CD14-positive monocyte (primary cell): ENCODE measurements around the gene KRTAP5-10. TPM values are rescaled to one million over a fixed set of nuclear protein-coding genes. Genes with fewer than 3 reads are reported as not detected.
"Not testable (repeated sequence)": the region's sequence is repeated elsewhere in the genome, so short reads cannot be mapped to it uniquely, and the experiment has no call there.

ENCODE experiments used
- DNase-seq, 3 donors: peaks; one replicate each; pipeline ENCODE4 v3.0.0-alpha.2; 2011 to 2022
- H2AFZ ChIP-seq: 2 replicates; pipeline ENCODE4 v1.6.0; 2012; ENCODE audit warnings: mild to moderate bottlenecking, low read depth, low read length, inconsistent platforms; ENCODE audit not compliant: insufficient read depth, poor library complexity, severe bottlenecking
- H3K27ac ChIP-seq, 2 donors: 1 replicate in 1 of 2; 2 replicates in 1 of 2; pipeline ENCODE4 v1.5.1; 2012 to 2013; ENCODE audit warnings: low read length in 2 of 2, control low read depth in 1 of 2, inconsistent platforms in 1 of 2, low read depth in 1 of 2, mild to moderate bottlenecking in 1 of 2
- H3K27me3 ChIP-seq, 2 donors: one replicate each; pipeline versions ENCODE4 v1.6.0 to v1.6.1; 2011 to 2013; ENCODE audit warnings: low read length in 2 of 2; ENCODE audit not compliant: control insufficient read depth in 2 of 2, insufficient read depth in 2 of 2
- H3K36me3 ChIP-seq, 2 donors: replicated peaks in 1 of 2; 1 replicate in 1 of 2; 2 replicates in 1 of 2; pipeline versions ENCODE4 v1.5.1 to v1.6.1; 2012 to 2013; ENCODE audit warnings: low read length in 2 of 2, control low read depth in 1 of 2, inconsistent platforms in 1 of 2, mild to moderate bottlenecking in 1 of 2; ENCODE audit not compliant: insufficient read depth in 2 of 2, control insufficient read depth in 1 of 2
- H3K4me1 ChIP-seq, 2 donors: 1 replicate in 1 of 2; 2 replicates in 1 of 2; pipeline versions ENCODE4 v1.5.1 to v1.6.1; 2012 to 2013; ENCODE audit warnings: low read length in 2 of 2, control low read depth in 1 of 2, inconsistent platforms in 1 of 2, mild to moderate bottlenecking in 1 of 2, moderate library complexity in 1 of 2; ENCODE audit not compliant: insufficient read depth in 2 of 2, control insufficient read depth in 1 of 2
- H3K4me2 ChIP-seq: replicated peaks from 2 replicates; pipeline ENCODE3; 2012; ENCODE audit warnings: low read length, moderate library complexity, mild to moderate bottlenecking; ENCODE audit not compliant: poor library complexity, severe bottlenecking; ENCODE audit errors: extremely low read depth
- H3K4me3 ChIP-seq, 3 experiments: fragments of 200-600 bp in 1 of 3; sonication (generic) in 1 of 3; replicated peaks in 1 of 3; 1 replicate in 2 of 3; 2 replicates in 1 of 3; pipeline ENCODE4 v1.5.1; 2011 to 2013; ENCODE audit warnings: low read length in 3 of 3, mild to moderate bottlenecking in 3 of 3, control low read depth in 2 of 3, low read depth in 2 of 3, inconsistent platforms in 1 of 3, moderate library complexity in 1 of 3
- H3K79me2 ChIP-seq: 2 replicates; pipeline ENCODE4 v1.6.0; 2012; ENCODE audit warnings: mild to moderate bottlenecking, control low read depth, inconsistent platforms, low read length, moderate library complexity; ENCODE audit not compliant: insufficient read depth
- H3K9ac ChIP-seq: 2 replicates; pipeline ENCODE4 v1.6.0; 2017; ENCODE audit warnings: low read length, mild to moderate bottlenecking; ENCODE audit not compliant: insufficient read depth, poor library complexity, severe bottlenecking
- H3K9me3 ChIP-seq, 2 donors: replicated peaks in 1 of 2; 1 replicate in 1 of 2; 2 replicates in 1 of 2; pipeline versions ENCODE4 v1.5.1 to v1.6.1; 2012 to 2013; ENCODE audit warnings: low read length in 2 of 2, control low read depth in 1 of 2; ENCODE audit not compliant: control insufficient read depth in 1 of 2, insufficient read depth in 1 of 2
- H4K20me1 ChIP-seq: 2 replicates; pipeline ENCODE4 v1.6.0; 2012; ENCODE audit warnings: mild to moderate bottlenecking, low read length, control low read depth, moderate library complexity; ENCODE audit not compliant: insufficient read depth
- H3K27ac Mint-ChIP-seq, 7 donors: one replicate each; pipeline ENCODE4 v1.8.0; 2020; ENCODE audit warnings: mild to moderate bottlenecking in 7 of 7, mixed read lengths in 7 of 7, moderate library complexity in 6 of 7, inconsistent platforms in 2 of 7
- H3K27me3 Mint-ChIP-seq, 3 donors: one replicate each; pipeline ENCODE4 v1.8.0; 2021 to 2022; ENCODE audit warnings: low read depth in 3 of 3, mild to moderate bottlenecking in 3 of 3, mixed read lengths in 3 of 3, moderate library complexity in 3 of 3, inconsistent platforms in 1 of 3
- H3K36me3 Mint-ChIP-seq, 2 donors: one replicate each; pipeline ENCODE4 v1.8.0; 2020; ENCODE audit warnings: mixed read lengths in 2 of 2, inconsistent platforms in 1 of 2, mild to moderate bottlenecking in 1 of 2
- H3K4me1 Mint-ChIP-seq: one replicate; pipeline ENCODE4 v1.8.0; 2020; ENCODE audit warnings: mild to moderate bottlenecking, mixed read lengths
- H3K4me3 Mint-ChIP-seq, 2 donors: one replicate each; pipeline ENCODE4 v1.8.0; 2020; ENCODE audit warnings: mild to moderate bottlenecking in 2 of 2, mixed read lengths in 2 of 2, moderate library complexity in 1 of 2
- H3K9me3 Mint-ChIP-seq, 7 donors: one replicate each; pipeline ENCODE4 v1.8.0; 2020 to 2022; ENCODE audit warnings: mixed read lengths in 7 of 7, mild to moderate bottlenecking in 6 of 7, moderate library complexity in 6 of 7, inconsistent platforms in 2 of 7
- CTCF ChIP-seq: fragments of 200-600 bp; IDR thresholded peaks from one replicate; pipeline ENCODE4 v1.8.0; 2022; ENCODE audit warnings: antibody characterized with exemption, mild to moderate bottlenecking
- WGBS: methylation state at CpG from one replicate; pipeline ENCODE4 v1.1.5; 2013; ENCODE audit warnings: missing lambda C conversion rate; ENCODE audit not compliant: insufficient coverage; 5-methylcytosine and 5-hydroxymethylcytosine counted together
- intact Hi-C, 2 donors: fragments of 100-400 bp; cut with micrococcal nuclease; formaldehyde crosslinking; loops; one replicate each; pipeline versions ENCODE4 v1.15.0 to v1.15.1; 2023
- polyA plus RNA-seq, 3 donors: library from polyadenylated mRNA; depleted of rRNA in 1 of 3; unstranded in 2 of 3; stranded (reverse) in 1 of 3; fragments of 300-500 nt in 2 of 3; fragments of >200 nt in 1 of 3; fragmentation: Illumina TruSeq in 2 of 3; gene quantifications; 1 replicate in 2 of 3; 2 replicates in 1 of 3; pipeline ENCODE4 v1.2.3, GENCODE V29; 2012 to 2021

KRTAP5-10 gene
- polyA plus RNA-seq, 3 donors, result not detected

DNA sequence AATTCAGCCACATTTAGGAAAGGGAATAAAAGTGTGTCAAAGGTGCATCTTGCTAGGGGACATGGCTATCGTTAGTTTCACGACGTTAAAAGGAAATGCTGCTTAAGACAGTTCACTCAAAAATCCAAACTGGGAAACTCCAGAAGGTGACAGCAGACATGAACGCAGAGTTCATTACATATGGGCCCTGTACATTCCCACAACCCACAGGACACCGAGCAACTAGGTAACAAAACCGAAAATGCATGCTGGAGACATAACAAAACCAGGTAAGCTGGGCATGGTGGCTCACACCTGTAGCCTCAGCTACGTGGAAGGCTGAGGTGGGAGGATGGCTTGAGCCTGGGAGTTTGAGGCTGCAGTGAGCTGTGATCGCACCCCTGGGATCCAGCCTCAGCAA, 2.3 kb downstream of the KRTAP5-10 start:
- H3K9ac ChIP-seq, intact Hi-C loops, H3K4me1 ChIP-seq, H3K36me3 Mint-ChIP-seq, H3K9me3 Mint-ChIP-seq, DNase-seq, H4K20me1 ChIP-seq, H3K27ac Mint-ChIP-seq, H3K36me3 ChIP-seq, H3K27me3 ChIP-seq, H2AFZ ChIP-seq, H3K4me2 ChIP-seq, H3K4me1 Mint-ChIP-seq, H3K9me3 ChIP-seq, H3K4me3 ChIP-seq, H3K79me2 ChIP-seq, H3K4me3 Mint-ChIP-seq, H3K27ac ChIP-seq: not testable (repeated sequence)
- H3K27me3 Mint-ChIP-seq, result peaks cover 7 to 19% (median 16%) of the 10 kb centered on the region in 3 donors
- WGBS, result 67% methylated on average over 3 of the region's 8 CpGs

- peaks cover 6 to 16% (median 13%) of the 10 kb centered on the region in 3 donors for H3K27me3 Mint-ChIP-seq
- no peak for TF ChIP-seq CTCF
- no peaks in the 10 kb centered on the region for H4K20me1 ChIP-seq
- no peak overlapping the region for H3K4me2 ChIP-seq
- intact Hi-C loops, result no loop called here
- 88% methylated on average over 6 of the region's 8 CpGs for WGBS
- H3K4me3 Mint-ChIP-seq, result no peak overlapping the region
- H3K4me1 Mint-ChIP-seq, result no peaks in the 10 kb centered on the region
- H3K4me1 ChIP-seq, result no peaks in the 10 kb centered on the region
- no peaks in the 10 kb centered on the region for H3K79me2 ChIP-seq
- H3K27ac Mint-ChIP-seq, result no peak overlapping the region
- no peak for DNase-seq
- peaks cover 0 to under 1% (median 0%) of the 10 kb centered on the region in 7 donors for H3K9me3 Mint-ChIP-seq
- no peaks in the 10 kb centered on the region for H3K36me3 ChIP-seq
- H3K36me3 Mint-ChIP-seq, result no peaks in the 10 kb centered on the region
- no peak overlapping the region for H2AFZ ChIP-seq
- no peak overlapping the region for H3K4me3 ChIP-seq
- peaks cover 0 to 3% of the 10 kb centered on the region in 2 donors for H3K27me3 ChIP-seq
- H3K9ac ChIP-seq, result no peak overlapping the region
- no peak overlapping the region for H3K27ac ChIP-seq
- no peaks in the 10 kb centered on the region for H3K9me3 ChIP-seq
Observed at GRCh38 chr11:71568704-71569349, 3.5 kb downstream of the KRTAP5-10 start.

- H3K4me2 ChIP-seq, H3K4me3 Mint-ChIP-seq, H3K27ac ChIP-seq, H3K4me1 ChIP-seq, H3K36me3 Mint-ChIP-seq, H3K4me1 Mint-ChIP-seq, H2AFZ ChIP-seq, H3K36me3 ChIP-seq, H3K27me3 ChIP-seq, H3K79me2 ChIP-seq, intact Hi-C loops, DNase-seq, H3K4me3 ChIP-seq, H3K9me3 ChIP-seq, H3K27ac Mint-ChIP-seq, H4K20me1 ChIP-seq, H3K27me3 Mint-ChIP-seq, H3K9ac ChIP-seq, H3K9me3 Mint-ChIP-seq: not testable (repeated sequence)
- WGBS, result 90% methylated on average over 27 of the region's 39 CpGs
Observed at GRCh38 chr11:71571101-71571850, 5.9 kb downstream of the KRTAP5-10 start.
